Measurements from ENCODE around the gene KAT6B.

Gene KAT6B

DNA sequence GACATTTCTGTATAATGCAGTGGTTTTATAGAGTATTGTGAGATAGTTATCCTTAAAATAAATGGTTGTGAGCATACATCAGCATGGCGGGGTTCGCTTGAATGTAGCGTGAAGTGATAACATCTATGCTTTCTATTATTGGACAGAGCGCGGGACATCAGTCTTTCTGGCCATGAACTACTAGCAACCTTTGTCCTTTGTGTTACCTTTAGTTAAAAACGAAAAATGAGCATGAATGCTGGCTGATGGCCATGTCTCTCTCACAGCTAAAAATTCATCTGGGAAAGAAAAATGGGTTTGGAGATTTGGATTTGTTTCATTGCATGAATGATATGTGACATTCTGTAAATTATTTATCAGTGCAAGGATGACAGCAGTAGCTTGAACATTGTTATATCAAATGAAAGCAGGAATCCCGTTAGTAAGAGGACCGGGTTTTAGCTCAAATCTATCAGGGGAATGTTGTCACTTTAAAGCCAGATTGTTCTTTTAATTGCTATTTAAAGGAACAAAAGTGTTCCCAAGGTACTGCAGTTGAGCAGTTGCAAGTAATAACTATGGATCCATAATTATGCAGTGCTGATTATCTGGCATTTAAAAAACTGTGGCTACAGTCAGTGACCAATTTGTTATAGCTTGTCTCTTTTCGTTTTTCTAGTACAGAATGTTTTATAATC is 131.0 kb downstream of the KAT6B start:
- no peak for DNase-seq

DNA sequence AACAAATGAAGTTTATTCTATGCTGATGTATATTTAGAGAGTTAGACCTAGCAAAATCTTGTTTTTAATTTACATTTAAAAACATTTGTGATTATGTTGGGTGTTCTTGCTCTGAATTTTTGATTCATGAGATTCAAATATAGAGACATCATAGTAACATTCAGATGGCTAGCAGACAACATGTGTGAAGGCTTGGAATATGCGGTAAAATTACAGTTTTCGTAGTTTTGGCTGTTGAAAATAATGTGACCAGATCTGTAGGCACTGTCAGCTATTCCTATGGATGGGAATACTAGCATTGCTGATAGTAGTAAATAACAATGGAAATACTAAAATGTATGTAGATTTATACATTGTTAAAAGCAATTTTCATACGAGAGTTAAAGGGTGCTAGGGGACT is 131.9 kb downstream of the KAT6B start:
- no peak for DNase-seq

DNA sequence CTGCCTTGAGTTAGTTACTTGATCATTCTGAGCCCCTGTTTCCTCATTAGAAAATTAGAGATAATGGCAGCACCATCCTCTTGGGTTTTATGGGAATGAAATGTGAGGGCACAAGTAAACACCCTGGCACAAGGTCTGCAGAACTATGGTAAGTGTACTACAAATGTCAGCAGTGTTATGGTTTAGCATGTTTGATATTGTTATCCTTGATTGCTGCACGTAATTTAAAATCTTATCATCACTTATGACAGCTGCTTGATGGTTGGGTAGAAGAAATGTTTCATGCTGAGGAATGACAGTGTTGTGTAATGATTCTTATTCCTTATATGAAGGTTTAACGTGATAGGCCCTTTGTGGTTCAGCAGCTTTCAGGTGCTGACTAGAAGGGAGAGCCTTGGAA is 134.3 kb downstream of the KAT6B start:
- no peak for DNase-seq

DNA sequence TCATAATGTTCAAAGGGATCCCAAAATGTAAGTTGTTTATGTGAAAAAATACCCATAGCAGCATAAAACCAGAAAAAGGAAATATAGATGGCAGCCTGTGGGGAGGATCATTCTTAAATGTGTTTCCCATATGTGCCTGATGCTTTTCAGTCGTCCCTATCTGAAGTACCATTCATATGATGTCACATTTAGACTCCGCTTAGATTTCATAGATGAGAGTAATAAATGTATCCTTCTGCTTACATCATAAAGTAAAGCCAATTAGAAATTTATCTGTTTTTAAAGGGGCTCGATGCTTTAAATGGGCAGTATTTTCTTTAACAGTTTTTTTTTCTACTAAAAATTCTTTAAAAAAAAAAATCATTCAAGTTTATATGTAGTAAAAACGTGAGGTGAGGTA is 136.1 kb downstream of the KAT6B start:
- DNase-seq, result no peak

DNA sequence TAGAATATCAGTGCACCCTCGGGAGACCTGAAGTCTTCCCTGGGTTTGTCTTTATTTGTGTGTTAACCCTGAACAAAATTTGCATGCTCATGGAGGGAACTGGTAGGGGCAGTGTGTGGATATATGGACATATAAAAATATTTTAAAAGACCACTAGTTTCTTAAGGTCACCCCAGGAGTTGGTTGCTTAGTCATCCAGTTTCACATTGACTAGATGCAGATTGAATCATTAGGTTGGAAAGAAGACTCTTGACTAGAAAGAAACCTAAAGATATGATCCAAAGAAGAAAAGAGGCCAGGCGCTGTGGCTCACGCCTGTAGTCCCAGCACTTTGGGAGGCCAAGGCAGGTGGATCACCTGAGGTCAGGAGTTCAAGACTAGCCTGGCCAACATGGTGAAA is 137.1 kb downstream of the KAT6B start:
- DNase-seq, result no peak

DNA sequence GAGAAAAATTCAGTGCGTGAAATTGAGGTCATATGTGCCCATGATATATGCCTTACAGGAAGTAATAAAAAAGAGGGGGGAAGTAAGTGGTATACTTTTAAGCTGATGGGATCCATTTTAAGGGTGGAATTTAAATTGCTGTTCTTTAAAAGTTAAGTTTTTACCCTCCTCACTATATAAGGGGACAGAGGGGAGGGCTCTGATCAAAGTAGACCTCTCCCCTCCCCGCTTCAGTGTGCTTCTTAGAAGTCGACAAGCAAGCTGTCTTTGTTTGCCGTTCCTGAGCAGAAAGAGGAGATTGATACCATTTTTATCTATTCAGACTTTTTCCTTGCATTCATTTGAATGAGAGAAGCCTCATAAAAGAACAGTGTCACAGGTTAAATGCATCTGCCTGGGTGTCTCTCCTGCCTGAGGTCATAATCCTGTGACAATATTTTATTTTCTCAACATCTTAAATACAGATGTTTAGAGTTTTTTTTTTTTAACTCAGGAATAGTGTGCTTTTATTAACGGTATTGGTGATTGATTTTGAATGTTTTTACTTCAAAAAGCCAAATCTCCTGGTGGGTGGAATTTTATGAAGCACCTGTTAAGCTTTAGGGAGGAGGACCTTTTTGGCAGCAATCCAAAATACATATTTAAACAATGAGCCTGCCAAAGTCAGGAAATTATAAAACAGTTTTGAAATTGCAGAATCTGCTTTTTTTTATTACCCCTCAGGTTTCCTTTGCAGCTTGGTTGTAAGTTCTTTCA is 141.7 kb downstream of the KAT6B start:
- no peak for DNase-seq

DNA sequence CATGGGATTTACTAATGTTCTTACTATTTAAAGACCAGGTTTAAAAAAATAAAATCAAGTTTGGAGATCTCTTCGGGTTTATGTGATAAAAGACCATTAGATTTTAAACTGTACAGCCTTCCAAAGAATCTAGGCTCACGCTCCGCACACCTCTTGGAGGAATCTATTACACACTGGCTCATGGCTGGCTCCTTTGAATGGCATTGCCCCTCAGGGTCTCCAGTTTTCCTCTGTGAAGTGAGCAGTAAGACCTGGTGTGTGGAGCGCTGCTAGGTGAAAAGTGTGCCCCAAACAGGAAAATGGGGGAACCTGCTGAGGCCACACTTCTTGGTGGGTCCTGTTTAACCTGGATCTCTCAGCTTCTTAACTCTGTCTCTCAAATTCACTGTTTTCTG is 142.3 kb downstream of the KAT6B start:
- no peak for DNase-seq

DNA sequence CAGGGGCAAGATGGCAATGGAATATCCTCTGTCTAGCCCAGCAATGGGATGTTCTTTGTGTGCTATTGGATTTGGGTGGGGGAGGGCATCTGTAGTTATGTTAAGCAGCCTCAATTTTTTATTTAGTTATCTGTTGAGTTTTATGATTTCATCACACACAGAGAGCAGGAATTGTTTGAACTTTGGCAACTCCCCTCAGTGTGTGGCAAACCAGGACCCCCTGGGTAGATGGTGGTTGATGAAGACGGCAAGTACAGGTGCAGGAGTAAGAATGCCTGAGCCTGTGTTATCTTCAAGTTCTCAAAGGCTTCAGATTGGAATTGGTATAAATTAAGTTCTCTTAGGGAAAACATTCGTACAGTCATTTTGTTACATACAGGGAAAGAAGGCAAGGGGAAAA is 142.7 kb downstream of the KAT6B start:
- DNase-seq, result no peak

DNA sequence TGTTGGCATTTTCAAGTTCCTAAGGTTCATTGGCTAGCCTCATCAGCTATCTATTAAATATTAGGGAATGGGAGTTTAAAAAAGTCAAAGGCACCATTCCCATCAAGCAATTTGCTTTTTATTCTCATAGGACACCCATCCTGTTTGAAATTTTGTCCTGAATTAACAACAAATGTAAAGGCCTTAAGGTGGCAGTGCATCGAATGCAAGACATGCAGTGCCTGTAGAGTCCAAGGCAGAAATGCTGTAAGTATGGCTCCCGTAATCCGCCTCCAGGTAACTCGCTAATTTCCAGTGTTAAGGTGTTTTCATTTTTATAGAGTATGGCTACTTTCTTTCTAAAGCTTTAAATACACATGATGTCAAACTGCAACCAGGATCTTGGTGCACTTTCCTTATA is 143.1 kb downstream of the KAT6B start:
- no peak for DNase-seq

DNA sequence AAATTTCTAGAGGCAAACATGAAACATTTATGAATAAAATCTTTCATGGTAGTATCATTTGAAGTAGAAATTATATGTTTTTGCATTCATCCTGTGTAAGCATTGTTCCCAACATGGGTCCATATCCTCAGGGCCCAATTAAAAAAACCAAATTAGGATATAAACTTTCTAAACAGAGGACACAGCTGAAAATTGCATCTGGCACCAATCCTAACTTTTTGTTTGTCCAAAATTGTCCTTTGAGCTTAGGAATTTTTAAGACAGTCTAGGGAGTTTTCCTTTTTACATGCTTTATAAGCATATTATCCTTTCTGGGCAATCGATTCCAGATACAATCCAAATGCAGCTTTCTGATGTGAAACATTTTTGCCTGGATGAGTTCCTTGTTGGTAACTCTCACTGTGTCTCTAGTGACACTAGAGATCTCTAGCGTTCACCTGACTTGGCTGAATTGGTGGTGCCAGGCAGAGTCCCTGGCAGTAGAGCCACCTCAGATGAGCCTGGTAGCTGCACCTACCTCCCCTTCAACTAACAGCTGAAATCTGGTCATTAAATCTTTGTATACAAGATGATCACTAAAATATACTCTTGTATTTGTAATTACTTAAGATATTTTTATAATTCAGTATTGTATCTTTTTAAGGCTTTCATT is 147.5 kb downstream of the KAT6B start:
- DNase-seq, result no peak

DNA sequence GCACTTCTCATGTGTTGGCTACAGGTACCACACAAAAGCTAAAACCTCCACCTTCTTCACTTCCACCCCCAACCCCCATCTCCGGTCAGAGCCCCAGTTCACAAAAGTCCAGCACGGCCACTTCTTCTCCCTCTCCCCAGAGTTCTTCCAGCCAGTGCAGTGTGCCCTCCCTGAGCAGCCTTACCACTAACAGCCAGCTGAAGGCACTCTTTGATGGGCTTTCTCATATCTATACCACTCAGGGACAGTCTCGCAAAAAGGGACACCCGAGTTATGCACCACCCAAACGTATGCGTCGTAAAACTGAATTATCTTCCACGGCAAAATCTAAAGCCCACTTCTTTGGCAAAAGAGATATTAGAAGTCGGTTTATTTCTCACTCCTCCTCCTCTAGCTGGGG is 149.4 kb downstream of the KAT6B start:
- no peak for DNase-seq

DNA sequence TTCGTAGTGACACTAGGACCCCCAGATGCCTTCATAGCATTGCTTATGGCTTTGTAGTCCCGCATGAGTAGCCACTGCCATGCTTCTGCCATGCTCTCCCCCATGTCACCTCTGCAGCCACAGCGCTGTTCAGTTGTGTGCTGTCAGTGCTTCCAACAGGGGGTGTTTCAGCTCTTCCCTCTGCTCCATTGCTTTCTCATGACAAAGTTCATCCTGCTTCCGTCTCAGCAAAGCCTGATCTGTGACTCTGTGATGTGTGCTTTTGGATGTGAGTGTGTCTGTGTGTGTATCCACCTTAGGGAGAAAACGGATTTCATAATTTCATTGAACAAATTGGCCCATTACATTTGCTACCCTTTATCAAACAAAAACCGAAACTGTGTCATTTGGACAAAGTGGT is 150.2 kb downstream of the KAT6B start:
- no peak for DNase-seq

DNA sequence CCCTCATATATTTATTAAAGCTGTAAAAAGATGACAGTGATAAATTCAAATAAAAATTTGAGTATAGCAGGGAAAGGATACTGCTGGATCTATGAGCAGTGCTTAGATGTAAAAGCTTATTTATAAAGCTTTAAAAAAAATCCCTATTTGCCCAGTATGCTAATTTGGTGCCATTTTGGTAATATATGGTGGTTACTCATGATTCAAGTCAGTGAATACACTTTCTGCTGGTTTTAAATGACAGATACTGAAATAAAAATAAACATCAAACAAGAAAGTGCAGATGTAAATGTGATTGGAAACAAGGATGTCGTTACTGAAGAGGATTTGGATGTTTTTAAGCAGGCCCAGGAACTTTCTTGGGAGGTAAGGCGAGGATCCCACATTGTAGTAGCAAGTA is 150.7 kb downstream of the KAT6B start:
- no peak for DNase-seq

DNA sequence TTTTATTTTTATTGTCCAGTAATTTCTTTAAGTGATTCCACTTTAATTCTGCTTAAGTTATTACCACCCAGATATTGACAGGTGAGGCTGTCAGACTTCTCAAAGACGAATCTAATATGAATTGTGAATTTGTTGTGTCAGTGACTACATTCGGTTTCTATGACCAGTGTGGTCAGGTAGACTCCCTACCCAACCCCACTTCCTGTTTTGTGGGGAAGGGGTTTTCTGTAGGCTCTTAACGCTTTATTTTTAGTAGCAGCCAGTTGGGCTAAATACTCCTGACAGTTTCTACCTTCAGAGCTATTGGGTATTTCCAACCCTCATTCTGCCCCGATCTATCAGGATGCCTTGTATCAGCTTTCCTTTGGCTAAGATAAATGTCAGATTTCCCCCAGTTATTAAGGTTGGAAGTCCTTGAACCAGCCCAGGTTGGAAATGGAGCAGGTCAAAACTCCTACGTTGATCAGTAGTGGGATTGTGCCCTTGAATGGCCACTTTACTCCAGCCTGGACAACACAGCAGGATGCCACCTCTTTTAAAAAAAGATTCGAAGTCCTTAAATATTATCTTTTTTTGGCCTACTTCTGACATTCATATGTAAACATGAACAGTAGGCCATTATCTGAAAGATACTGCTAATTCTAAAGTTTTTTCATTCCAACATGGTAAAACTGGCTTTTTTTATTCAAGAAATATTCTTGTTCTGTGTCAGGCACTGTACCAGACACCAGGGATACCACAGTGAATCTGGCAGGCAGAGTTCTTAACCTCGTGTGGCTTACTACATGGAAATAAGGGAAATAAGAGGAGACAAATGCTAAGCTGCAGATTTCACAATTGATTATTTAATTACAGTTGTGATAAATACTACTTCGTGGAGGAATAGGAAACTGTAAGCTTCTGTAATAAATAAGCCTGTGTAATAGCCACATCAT is 151.8 kb downstream of the KAT6B start:
- DNase-seq, result no peak

DNA sequence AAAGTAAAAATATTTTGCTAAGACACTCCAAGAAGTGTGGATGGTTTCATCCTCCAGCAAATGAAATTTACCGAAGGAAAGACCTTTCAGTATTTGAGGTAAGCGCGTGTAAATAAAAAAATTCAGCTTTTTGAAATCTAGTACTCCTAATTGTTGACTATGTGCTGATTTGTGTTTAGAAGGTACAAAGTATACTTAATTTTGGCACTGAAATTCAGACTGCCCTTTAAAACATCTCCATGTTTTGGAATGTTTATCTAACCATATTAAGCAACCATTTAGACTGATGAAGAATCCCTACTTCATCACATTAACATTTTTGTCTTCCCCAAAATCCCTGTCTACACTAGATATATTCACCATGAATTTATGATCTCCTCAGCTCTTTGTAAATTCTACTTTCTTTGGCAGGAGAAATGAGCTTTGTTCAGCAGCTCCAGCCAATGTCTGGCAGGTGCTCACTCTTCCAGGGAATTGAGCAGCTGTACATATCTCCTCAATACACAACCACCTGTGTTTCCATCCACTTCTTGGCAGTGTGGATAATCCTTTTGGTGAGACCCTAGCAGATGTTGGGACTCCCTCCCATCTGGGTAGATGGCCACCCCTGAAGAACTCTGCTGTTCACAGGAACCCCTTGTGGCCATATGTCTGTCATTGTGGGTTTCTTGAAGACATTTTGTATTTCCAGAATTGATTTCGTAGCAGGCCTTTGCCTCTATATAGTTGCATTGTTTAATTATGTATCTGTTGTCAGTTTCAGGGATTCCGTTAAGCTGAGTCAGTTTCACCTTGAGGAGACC is 155.6 kb downstream of the KAT6B start:
- DNase-seq, result no peak

DNA sequence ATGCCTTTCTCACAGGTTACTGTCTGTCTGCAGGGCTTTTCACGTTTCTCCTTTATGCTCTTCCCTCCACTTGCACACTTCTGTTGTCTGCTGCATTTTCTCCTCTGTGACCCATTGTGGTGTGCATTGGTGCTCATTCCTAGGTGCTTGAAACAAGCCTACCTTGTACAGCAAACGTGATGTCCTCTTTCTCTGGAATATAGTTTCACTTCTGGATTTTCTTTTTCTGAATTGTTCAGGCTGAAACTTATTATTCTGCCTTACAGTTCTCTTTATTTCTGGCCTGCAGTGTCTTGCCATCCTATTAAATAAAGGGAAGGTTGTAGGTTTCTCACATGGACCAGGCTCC is 156.2 kb downstream of the KAT6B start:
- no peak for DNase-seq

DNA sequence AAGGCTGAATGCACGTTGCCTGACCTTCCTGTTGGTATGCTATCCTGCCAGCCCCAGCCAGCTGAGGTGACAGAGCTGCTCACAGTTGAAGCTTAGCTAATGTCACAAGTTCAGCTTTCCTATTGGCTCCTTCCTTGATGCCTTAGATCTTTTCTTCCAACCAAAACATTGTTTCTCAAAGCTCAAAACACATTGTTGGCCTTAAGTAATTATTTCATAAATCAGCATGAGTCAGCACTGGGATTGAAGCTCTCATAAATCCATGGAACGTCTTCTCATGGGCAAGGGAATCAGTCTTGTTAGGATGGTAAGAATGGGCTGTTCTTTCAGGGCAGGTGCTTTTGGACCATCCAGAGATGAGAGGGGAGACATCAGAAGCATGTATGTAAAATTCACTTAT is 157.0 kb downstream of the KAT6B start:
- DNase-seq, result no peak

DNA sequence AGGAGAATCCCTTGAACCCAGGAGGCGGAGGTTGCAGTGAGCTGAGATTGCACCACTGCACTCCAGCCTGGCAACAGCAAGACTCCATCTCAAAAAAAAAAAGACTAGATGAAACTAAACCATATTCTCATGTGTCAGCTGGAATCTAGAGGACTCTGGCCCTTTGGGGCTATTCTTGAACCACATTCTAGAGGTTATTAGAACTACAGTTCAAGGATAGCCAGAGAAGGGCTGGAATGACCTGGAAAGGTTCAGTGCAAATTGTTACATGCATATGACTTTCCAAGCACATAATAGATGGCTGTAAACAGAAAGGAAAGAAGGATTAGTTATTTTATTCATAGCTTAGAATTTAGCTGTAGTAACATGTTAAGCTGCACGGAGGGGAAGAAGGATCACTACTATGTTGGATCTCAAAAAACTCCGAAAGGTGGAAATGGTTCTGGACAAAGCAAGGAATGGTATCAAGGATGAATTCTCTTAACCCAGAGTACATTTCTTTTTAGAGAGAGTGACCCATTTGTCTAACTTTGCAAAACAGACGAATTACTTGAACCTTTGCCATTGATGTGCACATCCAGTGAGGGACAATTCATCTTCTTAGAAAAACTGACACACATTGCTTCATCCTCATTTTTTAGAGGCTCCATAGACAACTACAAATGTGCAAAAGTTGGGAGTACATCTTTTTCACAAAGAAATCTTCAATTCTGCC is 161.1 kb downstream of the KAT6B start:
- no peak for DNase-seq

DNA sequence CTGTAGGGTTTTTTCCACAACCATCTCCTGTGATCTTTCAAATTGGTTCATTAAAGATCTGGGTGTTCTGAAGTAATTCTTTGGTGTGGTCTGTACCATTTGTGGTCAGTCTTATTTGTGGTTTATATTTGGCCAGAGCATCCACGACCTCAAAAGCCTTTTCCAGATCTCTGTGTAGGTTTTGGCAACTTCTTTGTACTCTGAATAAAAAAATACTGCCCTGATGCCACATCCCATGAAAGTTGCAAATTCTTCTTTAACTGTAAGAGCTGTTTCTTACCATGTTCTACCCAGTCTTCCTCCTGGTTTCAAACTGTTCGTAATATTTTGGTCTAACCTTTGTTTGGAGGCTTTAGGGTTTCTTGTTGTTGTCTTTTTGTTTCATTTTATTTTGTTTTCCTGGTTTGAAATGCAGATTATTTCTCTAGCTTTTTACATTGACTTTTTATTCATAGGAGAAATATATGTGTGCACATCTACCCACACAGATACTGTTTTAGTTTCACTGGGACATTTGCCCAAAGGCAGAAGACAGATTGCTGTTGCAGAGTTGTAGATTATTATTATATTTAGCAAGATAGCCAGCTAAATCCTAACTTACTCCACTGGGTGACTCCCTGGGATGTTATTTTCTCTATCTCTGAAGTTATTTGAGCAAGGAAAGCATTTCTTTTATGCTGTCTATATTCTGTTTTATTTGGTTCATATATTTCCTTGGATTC is 161.8 kb downstream of the KAT6B start:
- no peak for DNase-seq

DNA sequence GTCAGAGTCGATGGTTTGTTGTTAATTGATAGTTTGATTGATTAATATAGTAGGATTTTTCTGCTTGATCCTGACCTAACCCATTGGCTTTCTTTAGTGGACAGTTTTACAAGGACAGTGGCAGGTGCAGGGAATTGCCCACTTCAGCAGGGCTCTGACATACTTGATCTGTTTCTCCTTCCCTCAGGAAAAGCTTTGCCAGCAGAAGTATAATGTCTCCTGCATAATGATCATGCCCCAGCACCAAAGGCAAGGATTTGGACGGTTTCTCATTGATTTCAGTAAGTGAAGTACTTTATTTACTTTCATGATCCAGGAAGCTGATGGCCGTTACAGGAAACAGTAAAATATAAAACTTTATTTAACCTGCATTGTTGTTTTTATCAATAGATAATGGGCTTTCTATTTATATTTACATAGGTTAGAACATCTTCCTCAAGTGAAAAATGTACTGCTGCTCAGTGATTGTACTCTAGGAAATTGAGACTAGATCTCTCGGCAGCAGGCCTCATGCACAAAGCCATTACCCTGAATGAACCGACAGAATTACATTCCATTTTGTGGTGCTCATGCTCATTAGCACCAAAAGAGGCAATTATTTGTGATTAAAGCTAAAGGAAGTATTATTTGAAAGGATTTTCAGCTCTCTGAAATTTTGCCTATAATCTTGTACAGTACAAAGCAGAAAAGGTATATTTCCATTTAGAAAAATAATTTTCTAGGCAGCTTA is 162.6 kb downstream of the KAT6B start:
- DNase-seq, result no peak
